Measurements from ENCODE around the gene CD177.
"Not testable (repeated sequence)": the region's sequence is repeated elsewhere in the genome, so short reads cannot be mapped to it uniquely, and the experiment has no call there.

CD177 gene

GRCh38 chr19:43353606-43354304 is at the start of gene CD177:
CD177 (plus strand) TSS chr19:43353686; CDS start chr19:43353715, 29 bp downstream.
- DNase-seq = no peak

GRCh38 chr19:43305642-43306041 is 47.8 kb upstream of the CD177 start:
- DNase-seq = no peak

- DNase-seq = no peak
Observed at GRCh38 chr19:43306097-43306496, 47.4 kb upstream of the CD177 start.

- no peak for DNase-seq
Observed at GRCh38 chr19:43308244-43308815, 45.2 kb upstream of the CD177 start.

- no peak for DNase-seq
Observed at GRCh38 chr19:43309466-43309865, 44.0 kb upstream of the CD177 start.

GRCh38 chr19:43310221-43310620 is 43.3 kb upstream of the CD177 start:
- no peak for DNase-seq

GRCh38 chr19:43311256-43311655 is 42.2 kb upstream of the CD177 start:
- no peak for DNase-seq

GRCh38 chr19:43311706-43312105 is 41.8 kb upstream of the CD177 start:
- no peak for DNase-seq

GRCh38 chr19:43313711-43314495 is 39.6 kb upstream of the CD177 start:
- no peak for DNase-seq

GRCh38 chr19:43315851-43316250 is 37.6 kb upstream of the CD177 start:
- DNase-seq = no peak

- DNase-seq = no peak
Observed at GRCh38 chr19:43316591-43317319, 36.7 kb upstream of the CD177 start.

GRCh38 chr19:43318203-43318602 is 35.3 kb upstream of the CD177 start:
- no peak for DNase-seq

GRCh38 chr19:43318796-43319314 is 34.6 kb upstream of the CD177 start:
- no peak for DNase-seq

- no peak for DNase-seq
Observed at GRCh38 chr19:43320546-43320945, 32.9 kb upstream of the CD177 start.

GRCh38 chr19:43326761-43327160 is 26.7 kb upstream of the CD177 start:
- not testable (repeated sequence) for DNase-seq

- not testable (repeated sequence) for DNase-seq
Observed at GRCh38 chr19:43328561-43328960, 24.9 kb upstream of the CD177 start.

GRCh38 chr19:43329049-43329448 is 24.4 kb upstream of the CD177 start:
- DNase-seq = not testable (repeated sequence)

GRCh38 chr19:43329989-43330388 is 23.5 kb upstream of the CD177 start:
- no peak for DNase-seq

GRCh38 chr19:43330726-43331434 is 22.6 kb upstream of the CD177 start:
- DNase-seq = no peak

GRCh38 chr19:43331435-43332010 is 22.0 kb upstream of the CD177 start:
- DNase-seq = no peak

- DNase-seq = no peak
Observed at GRCh38 chr19:43332058-43332922, 21.2 kb upstream of the CD177 start.

Measured in amniotic stem cell (primary cell).